Prostate gland (tissue), 2 donors: ENCODE results near the gene PSPH. TPM values are rescaled to one million over a fixed set of nuclear protein-coding genes. Genes with fewer than 3 reads are reported as not detected.

Experiments
- DNase-seq: peaks from one replicate; pipeline ENCODE4 v3.0.0-alpha.2; 2019; ENCODE audit warnings: low spot score
- H3K27ac ChIP-seq, 2 donors: fragments of 200-600 bp; sonication (generic); 2 replicates each; pipeline ENCODE4 v1.5.1; 2017 to 2019
- H3K27me3 ChIP-seq: fragments of 200-600 bp; sonication (generic); replicated peaks from 2 replicates; pipeline ENCODE4 v1.5.1; 2019; ENCODE audit not compliant: insufficient read depth
- H3K36me3 ChIP-seq, 2 donors: fragments of 200-600 bp; sonication (generic); 1 replicate in 1 of 2; 2 replicates in 1 of 2; pipeline versions ENCODE4 v1.5.1 to v1.8.1; 2017 to 2019
- H3K4me1 ChIP-seq: fragments of 200-600 bp; sonication (generic); replicated peaks from 2 replicates; pipeline ENCODE4 v1.5.1; 2019
- H3K4me3 ChIP-seq, 2 donors: fragments of 200-600 bp; sonication (generic); 2 replicates each; pipeline ENCODE4 v1.5.1; 2017 to 2019
- H3K9me3 ChIP-seq: fragments of 200-600 bp; sonication (generic); 2 replicates; pipeline ENCODE4 v1.5.1; 2017
- POLR2A ChIP-seq: fragments of 450-650 bp; IDR thresholded peaks from one replicate; pipeline ENCODE4 v1.6.1; 2016; ENCODE audit warnings: antibody characterized with exemption, mild to moderate bottlenecking
- POLR2AphosphoS5 ChIP-seq: sonication (generic); formaldehyde crosslinking; IDR thresholded peaks from one replicate; pipeline ENCODE4 v1.6.1; 2017; ENCODE audit warnings: antibody characterized with exemption
- WGBS: methylation state at CpG from one replicate; pipeline ENCODE4 v1.1.5; 2018; 5-methylcytosine and 5-hydroxymethylcytosine counted together
- intact Hi-C: fragments of 100-400 bp; cut with DNase I; formaldehyde crosslinking; loops from one replicate; pipeline ENCODE4 v1.14.2; 2022
- small RNA-seq, 2 donors: library from RNA; depleted of rRNA; stranded (forward); fragments of <200 nt; gene quantifications; one replicate each; pipeline ENCODE3, GENCODE V24; 2016
- total RNA-seq, 2 donors: library from RNA; depleted of rRNA; stranded (reverse); fragments of >200 nt; gene quantifications; one replicate each; pipeline ENCODE4 v1.1.0, GENCODE V29; 2016
- TF ChIP-seq, protein P1 (sequence below), 4 experiments: fragments of 200-600 bp in 2 of 4; fragments of 450-650 bp in 2 of 4; sonication (generic) in 2 of 4; IDR thresholded peaks; 1 replicate in 3 of 4; 2 replicates in 1 of 4; pipeline ENCODE4 v1.5.1; 2016 to 2019; ENCODE audit warnings: antibody characterized with exemption in 4 of 4, mild to moderate bottlenecking in 2 of 4, moderate library complexity in 2 of 4

Gene PSPH
- total RNA-seq, 2 donors from 2014 or later, result 25.8 to 47.1 TPM

GRCh38 chr7:55964261-55965099, 86.8 kb downstream of the PSPH start, which contains the start of gene NIPSNAP2:
TSS of gene NIPSNAP2 (plus strand) at chr7:55964585. CDS start at chr7:55964610, 25 bp downstream.
- Histone ChIP-seq H3K4me1 (peaks cover 6% of the 10 kb centered on the region), H3K36me3 (no peaks in the 10 kb centered on the region), H3K27ac (peak within 1 kb of the TSS; percentile 85 to 96), H3K4me3 (peak within 1 kb of the TSS; percentile 64 to 78), H3K27me3 (no peaks in the 10 kb centered on the region), H3K9me3 (no peaks in the 10 kb centered on the region)
- intact Hi-C loops, result loop anchor here (5.0 to 10.0 kb wide), 3 partner anchors 77 to 320 kb away; partner anchors contain the start of genes CCT6A, PSPH and ZNF713
- under 1% methylated on average over 72 of the region's 105 CpGs for WGBS
- TF ChIP-seq POLR2A, result no peak
- TF ChIP-seq, protein P1, sequence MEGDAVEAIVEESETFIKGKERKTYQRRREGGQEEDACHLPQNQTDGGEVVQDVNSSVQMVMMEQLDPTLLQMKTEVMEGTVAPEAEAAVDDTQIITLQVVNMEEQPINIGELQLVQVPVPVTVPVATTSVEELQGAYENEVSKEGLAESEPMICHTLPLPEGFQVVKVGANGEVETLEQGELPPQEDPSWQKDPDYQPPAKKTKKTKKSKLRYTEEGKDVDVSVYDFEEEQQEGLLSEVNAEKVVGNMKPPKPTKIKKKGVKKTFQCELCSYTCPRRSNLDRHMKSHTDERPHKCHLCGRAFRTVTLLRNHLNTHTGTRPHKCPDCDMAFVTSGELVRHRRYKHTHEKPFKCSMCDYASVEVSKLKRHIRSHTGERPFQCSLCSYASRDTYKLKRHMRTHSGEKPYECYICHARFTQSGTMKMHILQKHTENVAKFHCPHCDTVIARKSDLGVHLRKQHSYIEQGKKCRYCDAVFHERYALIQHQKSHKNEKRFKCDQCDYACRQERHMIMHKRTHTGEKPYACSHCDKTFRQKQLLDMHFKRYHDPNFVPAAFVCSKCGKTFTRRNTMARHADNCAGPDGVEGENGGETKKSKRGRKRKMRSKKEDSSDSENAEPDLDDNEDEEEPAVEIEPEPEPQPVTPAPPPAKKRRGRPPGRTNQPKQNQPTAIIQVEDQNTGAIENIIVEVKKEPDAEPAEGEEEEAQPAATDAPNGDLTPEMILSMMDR (IDR thresholded peaks at IDR 0.05), result peak; percentile 30 to 77 (median 64)
- no peak for TF ChIP-seq POLR2AphosphoS5
- DNase-seq, result peak; percentile 39

GRCh38 chr7:55963584-55964168, 87.6 kb downstream of the PSPH start:
- TF ChIP-seq POLR2A, result no peak
- no peak for TF ChIP-seq POLR2AphosphoS5
- TF ChIP-seq, protein P1 (IDR thresholded peaks at IDR 0.05), result no peak
- WGBS, result 83% methylated on average over 15 of the region's 15 CpGs
- peak overlapping the region; percentile 64 to 78 for H3K4me3 ChIP-seq
- no peak for DNase-seq
- H3K9me3 ChIP-seq, result no peaks in the 10 kb centered on the region
- intact Hi-C loops, result loop anchor here (5.0 to 10.0 kb wide), 3 partner anchors 76 to 319 kb away; partner anchors contain the start of genes CCT6A, PSPH and ZNF713
- H3K36me3 ChIP-seq, result no peaks in the 10 kb centered on the region
- no peaks in the 10 kb centered on the region for H3K27me3 ChIP-seq
- peak overlapping the region; percentile 84 to 96 for H3K27ac ChIP-seq
- peaks cover 6% of the 10 kb centered on the region for H3K4me1 ChIP-seq

DNA sequence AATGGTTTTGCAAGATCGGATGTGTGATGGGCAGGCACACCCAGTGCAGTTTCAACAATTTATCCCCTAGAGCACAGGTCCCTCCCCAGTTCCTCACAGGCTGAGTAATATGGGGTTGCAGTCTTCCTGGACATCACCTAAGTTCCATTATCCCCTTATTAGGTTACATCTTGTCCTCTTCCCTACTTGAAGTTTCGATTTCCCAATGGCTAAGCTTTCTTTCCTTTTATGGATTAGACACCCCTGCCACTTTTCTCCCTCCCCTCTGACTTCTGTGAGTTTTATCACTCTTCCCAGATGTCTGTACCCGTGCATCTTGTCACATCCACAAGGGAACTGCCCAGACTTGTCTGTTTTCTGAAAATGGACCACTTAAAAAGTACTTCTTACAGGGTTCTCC, 89.2 kb downstream of the PSPH start:
- intact Hi-C loops, result loop anchor here (5.0 to 10.0 kb wide), 3 partner anchors 75 to 317 kb away; partner anchors contain the start of genes CCT6A, PSPH and ZNF713
- H3K36me3 ChIP-seq, result no peaks in the 10 kb centered on the region
- no peak overlapping the region for H3K4me3 ChIP-seq
- H3K4me1 ChIP-seq, result peaks cover 6% of the 10 kb centered on the region
- 42% methylated on average over 3 of the region's 3 CpGs for WGBS
- H3K27ac ChIP-seq, result peak overlapping the region in 1 of 2 donors; percentile 46
- no peaks in the 10 kb centered on the region for H3K9me3 ChIP-seq
- H3K27me3 ChIP-seq, result no peaks in the 10 kb centered on the region
- TF ChIP-seq POLR2A (no peak), POLR2AphosphoS5 (no peak)
- TF ChIP-seq, protein P1 (IDR thresholded peaks at IDR 0.05), result no peak
- DNase-seq, result no peak

Small RNA genes within 50 kb of the gene (small RNA-seq; reads per million reads assigned to genes)
- gene SNORA15 (0 to 0.10 reads per million in 2 donors), gene SNORA22B (0 reads per million in 2 donors)

Other genes starting within 250 kb of the PSPH start
- gene SEPTIN14, start 188.7 kb downstream of the PSPH start, total RNA-seq, result 10 to 100 TPM in 1 of 2 donors, not detected in 1; 26.2 TPM
- gene ZNF713, start 164.0 kb downstream of the PSPH start, total RNA-seq, result 1 to 10 TPM; 7.7 to 8.2 TPM
- 10 to 100 TPM in 1 of 2 donors, 1 to 10 TPM in 1; 5.8 to 11.6 TPM for gene MRPS17, start 99.6 kb downstream of the PSPH start, total RNA-seq
- 10 to 100 TPM; 83.3 to 84.0 TPM for gene NIPSNAP2, start 86.9 kb downstream of the PSPH start, total RNA-seq
- gene CCT6A, start 321 bp upstream of the PSPH start, total RNA-seq, result 10 to 100 TPM; 60.0 to 64.3 TPM
- 100 to 1,000 TPM; 152 to 210 TPM for gene SUMF2, start 12.8 kb upstream of the PSPH start, total RNA-seq
- 1 to 10 TPM in 1 of 2 donors, under 1 TPM in 1; 0.82 to 2.4 TPM for gene PHKG1, start 41.5 kb upstream of the PSPH start, total RNA-seq
- gene CHCHD2, start 55.0 kb upstream of the PSPH start, total RNA-seq, result 100 to 1,000 TPM; 356 to 575 TPM
- 10 to 100 TPM; 11.1 to 40.4 TPM for gene NUPR2, start 65.0 kb upstream of the PSPH start, total RNA-seq